Osteocyte (in vitro differentiated cells): ENCODE data around the gene SVOP. TPM values are rescaled to one million over a fixed set of nuclear protein-coding genes. Genes with fewer than 3 reads are reported as not detected.

Source experiments
- DNase-seq: peaks from one replicate; pipeline ENCODE4 v3.0.0; 2021; ENCODE audit warnings: mixed read lengths; ENCODE audit not compliant: unreplicated experiment; ENCODE audit errors: extremely low spot score
- H3K27ac Mint-ChIP-seq: one replicate; pipeline ENCODE4 v1.8.0; 2021; ENCODE audit warnings: mild to moderate bottlenecking, mixed read lengths; ENCODE audit not compliant: unreplicated experiment
- H3K27me3 Mint-ChIP-seq: one replicate; pipeline ENCODE4 v1.8.0; 2021; ENCODE audit warnings: mixed read lengths; ENCODE audit not compliant: unreplicated experiment
- H3K36me3 Mint-ChIP-seq: one replicate; pipeline ENCODE4 v1.8.0; 2021; ENCODE audit warnings: mixed read lengths; ENCODE audit not compliant: unreplicated experiment
- H3K4me1 Mint-ChIP-seq: one replicate; pipeline ENCODE4 v1.8.0; 2021; ENCODE audit warnings: mixed read lengths; ENCODE audit not compliant: unreplicated experiment
- H3K4me3 Mint-ChIP-seq: one replicate; pipeline ENCODE4 v1.8.0; 2021; ENCODE audit warnings: mild to moderate bottlenecking, moderate library complexity, mixed read lengths; ENCODE audit not compliant: unreplicated experiment
- H3K9me3 Mint-ChIP-seq: one replicate; pipeline ENCODE4 v1.8.0; 2021; ENCODE audit warnings: mixed read lengths; ENCODE audit not compliant: unreplicated experiment
- total RNA-seq: library from RNA; stranded (reverse); gene quantifications from 2 replicates; pipeline ENCODE4 v1.2.1, GENCODE V29; 2021
- TF ChIP-seq, protein P1 (sequence below): fragments of 200-600 bp; sonication (generic); IDR thresholded peaks from 2 replicates; pipeline ENCODE4 v1.5.0; 2021; ENCODE audit warnings: antibody characterized with exemption, mild to moderate bottlenecking, moderate library complexity

Gene SVOP
- total RNA-seq, 1 donor from 2014 or later = not detected

DNA sequence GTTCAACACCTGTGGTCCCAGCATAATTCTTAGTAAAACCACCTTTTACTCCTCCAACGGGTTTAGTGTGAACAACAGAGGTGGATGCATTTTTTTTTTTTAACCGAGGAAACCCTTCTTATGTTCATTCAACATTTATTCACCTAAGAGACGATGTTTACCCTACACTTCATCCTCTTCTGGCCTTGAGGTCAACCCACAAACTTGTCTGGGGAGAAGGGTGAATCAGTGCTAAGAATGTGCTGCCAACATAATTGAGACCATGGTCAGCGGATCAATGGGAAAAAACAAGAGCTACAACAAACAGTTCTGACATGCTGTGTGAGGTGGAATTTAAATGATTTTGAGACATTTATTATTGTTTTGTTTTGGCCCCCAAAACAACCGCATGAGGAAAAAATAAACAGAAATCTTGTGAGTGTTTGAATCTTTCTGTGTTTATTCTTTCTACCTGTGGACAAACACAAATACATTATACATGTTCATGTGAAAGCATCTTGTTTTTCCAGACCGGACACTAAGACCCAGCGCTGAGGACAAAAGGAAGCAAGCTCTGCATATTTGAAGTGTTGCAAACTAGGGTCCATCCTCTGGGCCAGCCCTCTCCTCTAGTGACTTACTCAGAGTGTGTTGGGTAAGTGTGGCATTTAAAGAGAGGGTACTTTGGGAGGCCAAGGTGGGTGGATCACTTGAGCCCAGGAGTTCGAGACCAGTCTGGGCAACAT is 26.4 kb upstream of the SVOP start:
- peaks cover 3% of the 10 kb centered on the region for H3K4me1 Mint-ChIP-seq
- no peak overlapping the region for H3K27ac Mint-ChIP-seq

DNA sequence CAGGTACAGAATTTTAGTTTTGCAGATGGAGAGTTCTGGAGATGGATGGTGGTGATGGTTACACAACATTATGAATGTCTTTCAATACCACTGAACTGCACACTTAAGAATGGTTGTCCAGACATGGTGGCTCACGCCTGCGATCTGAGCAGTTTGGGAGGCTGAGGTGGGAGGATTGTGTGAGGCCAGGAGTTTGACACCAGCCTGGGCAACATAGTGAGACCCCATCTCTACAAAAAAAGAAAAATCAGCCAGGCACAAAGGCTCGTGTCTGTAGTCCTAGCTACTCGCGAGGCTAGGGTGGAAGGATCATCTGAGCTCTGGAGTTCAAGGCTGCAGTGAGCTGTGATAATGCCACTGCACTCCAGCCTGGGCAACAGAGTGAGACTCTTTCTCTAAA is 23.4 kb upstream of the SVOP start:
- DNase-seq = no peak
- H3K4me1 Mint-ChIP-seq = no peaks in the 10 kb centered on the region
- H3K27ac Mint-ChIP-seq = no peak overlapping the region
- no peaks in the 10 kb centered on the region for H3K36me3 Mint-ChIP-seq
- TF ChIP-seq, protein P1, sequence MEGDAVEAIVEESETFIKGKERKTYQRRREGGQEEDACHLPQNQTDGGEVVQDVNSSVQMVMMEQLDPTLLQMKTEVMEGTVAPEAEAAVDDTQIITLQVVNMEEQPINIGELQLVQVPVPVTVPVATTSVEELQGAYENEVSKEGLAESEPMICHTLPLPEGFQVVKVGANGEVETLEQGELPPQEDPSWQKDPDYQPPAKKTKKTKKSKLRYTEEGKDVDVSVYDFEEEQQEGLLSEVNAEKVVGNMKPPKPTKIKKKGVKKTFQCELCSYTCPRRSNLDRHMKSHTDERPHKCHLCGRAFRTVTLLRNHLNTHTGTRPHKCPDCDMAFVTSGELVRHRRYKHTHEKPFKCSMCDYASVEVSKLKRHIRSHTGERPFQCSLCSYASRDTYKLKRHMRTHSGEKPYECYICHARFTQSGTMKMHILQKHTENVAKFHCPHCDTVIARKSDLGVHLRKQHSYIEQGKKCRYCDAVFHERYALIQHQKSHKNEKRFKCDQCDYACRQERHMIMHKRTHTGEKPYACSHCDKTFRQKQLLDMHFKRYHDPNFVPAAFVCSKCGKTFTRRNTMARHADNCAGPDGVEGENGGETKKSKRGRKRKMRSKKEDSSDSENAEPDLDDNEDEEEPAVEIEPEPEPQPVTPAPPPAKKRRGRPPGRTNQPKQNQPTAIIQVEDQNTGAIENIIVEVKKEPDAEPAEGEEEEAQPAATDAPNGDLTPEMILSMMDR = no peak
- no peak overlapping the region for H3K4me3 Mint-ChIP-seq
- H3K27me3 Mint-ChIP-seq = peaks cover 22% of the 10 kb centered on the region
- H3K9me3 Mint-ChIP-seq = no peaks in the 10 kb centered on the region

More for the DNA sequence above, 26.4 kb upstream of the SVOP start:
- TF ChIP-seq, protein P1 = no peak
- Mint-ChIP-seq H3K27me3 (peaks cover 21% of the 10 kb centered on the region), H3K4me3 (no peak overlapping the region), H3K36me3 (no peaks in the 10 kb centered on the region), H3K9me3 (no peaks in the 10 kb centered on the region)
- no peak for DNase-seq

- Mint-ChIP-seq H3K36me3 (no peaks in the 10 kb centered on the region), H3K9me3 (no peaks in the 10 kb centered on the region), H3K27ac (no peak overlapping the region), H3K4me1 (peaks cover 15% of the 10 kb centered on the region), H3K4me3 (no peak overlapping the region), H3K27me3 (peaks cover 12% of the 10 kb centered on the region)
- no peak for DNase-seq
- TF ChIP-seq, protein P1 = no peak
Measured at GRCh38 chr12:109036975-109037374, 16.1 kb upstream of the SVOP start.

DNA sequence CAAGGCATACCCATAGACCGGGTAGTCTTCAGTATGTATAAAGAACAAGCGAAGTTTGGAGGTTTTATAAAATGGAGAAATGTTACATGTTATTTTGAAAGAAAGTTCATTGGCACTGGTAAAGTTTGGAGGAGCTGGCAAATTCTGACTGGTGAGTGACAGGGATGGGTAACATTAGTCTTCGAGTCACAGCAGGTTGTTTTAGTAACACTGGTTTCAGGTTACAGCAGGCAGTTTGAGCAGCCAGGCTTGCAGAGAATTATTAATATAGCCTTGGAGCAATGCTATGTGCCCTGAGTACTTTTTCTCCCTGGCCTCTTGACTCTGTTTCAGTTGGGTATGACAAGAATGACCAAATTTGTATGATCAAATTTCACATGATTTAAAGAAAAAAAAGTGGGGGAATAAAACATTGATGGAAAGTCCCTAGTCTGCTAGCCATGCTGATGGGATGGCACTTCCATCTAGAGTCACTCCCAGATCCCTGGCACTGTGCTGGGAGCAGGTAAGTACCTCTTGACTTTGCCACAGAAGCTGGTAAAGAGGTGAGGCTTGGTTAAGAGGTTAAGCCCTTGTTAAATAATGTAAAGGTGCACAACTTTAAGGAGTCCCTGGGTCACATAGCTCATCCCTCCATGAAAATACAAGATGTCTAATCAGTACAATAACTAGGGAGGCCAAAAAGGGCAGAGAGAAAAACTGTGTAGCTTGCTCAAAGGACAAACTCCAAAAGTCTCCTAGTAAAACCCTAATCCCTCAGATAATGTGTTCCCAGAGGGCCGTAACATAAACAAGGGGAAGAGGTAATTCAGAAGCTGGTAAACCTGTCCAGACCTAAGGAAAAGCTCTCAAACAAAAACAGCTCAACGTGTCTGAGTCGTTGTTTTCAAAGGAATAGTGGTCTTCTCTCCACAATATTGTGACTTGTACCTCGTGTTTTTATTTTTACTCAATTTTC is 12.7 kb upstream of the SVOP start:
- Mint-ChIP-seq H3K4me1 (peaks cover 15% of the 10 kb centered on the region), H3K9me3 (no peaks in the 10 kb centered on the region)

More for the DNA sequence above, 12.7 kb upstream of the SVOP start:
- DNase-seq = peak; percentile 23
- TF ChIP-seq, protein P1 = no peak
- H3K27ac Mint-ChIP-seq = peak overlapping the region; percentile 55
- H3K4me3 Mint-ChIP-seq = no peak overlapping the region
- H3K27me3 Mint-ChIP-seq = peaks cover 21% of the 10 kb centered on the region
- H3K36me3 Mint-ChIP-seq = no peaks in the 10 kb centered on the region
